SIG-M5 (cell line): ENCODE data around the gene SNAPC1.
"Not testable (repeated sequence)": the region's sequence is repeated elsewhere in the genome, so short reads cannot be mapped to it uniquely, and the experiment has no call there.

Source experiments
- DNase-seq: peaks from one replicate; lab custom pipeline; 2025; lab: John Stamatoyannopoulos, UW

The SNAPC1 gene, protein sequence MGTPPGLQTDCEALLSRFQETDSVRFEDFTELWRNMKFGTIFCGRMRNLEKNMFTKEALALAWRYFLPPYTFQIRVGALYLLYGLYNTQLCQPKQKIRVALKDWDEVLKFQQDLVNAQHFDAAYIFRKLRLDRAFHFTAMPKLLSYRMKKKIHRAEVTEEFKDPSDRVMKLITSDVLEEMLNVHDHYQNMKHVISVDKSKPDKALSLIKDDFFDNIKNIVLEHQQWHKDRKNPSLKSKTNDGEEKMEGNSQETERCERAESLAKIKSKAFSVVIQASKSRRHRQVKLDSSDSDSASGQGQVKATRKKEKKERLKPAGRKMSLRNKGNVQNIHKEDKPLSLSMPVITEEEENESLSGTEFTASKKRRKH

DNA sequence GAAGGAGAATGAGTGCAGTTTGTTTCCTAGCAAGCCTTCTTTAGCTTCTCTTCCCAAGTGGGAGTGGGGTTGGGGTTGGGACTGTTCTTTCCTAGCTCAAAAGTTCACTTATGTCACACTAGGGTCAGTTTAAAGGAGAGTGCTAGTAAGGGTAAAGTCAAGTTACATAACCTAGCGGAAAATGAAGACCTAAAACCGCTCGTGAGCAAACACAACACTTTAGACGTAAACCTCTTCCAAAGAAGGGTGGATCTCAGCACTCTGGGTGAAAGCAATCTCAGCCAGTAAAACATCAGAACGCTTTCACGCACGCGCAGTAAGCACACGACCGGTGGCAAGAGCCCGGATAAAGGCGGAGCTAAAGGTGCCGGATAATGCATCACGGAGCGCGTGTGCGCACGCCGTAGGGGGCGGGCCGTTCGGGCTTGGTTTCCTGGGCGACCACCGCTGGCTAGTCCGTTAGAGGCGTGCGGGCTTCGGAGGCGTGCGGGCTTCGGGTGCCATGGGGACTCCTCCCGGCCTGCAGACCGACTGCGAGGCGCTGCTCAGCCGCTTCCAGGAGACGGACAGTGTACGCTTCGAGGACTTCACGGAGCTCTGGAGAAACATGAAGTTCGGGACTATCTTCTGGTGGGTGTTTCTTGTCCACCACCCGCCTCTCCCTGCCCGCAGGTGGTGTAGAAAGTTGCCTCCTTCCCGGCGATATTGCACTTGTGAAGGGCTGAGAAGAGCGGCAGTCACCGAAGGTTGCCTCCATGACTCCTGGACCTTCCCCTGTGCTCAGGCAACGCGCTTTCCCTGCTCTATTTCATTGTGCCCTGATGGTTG lies at the start of gene SNAPC1:
Gene SNAPC1 (plus strand): TSS at position 462 of the 828 bp plus-strand sequence. CDS start 41 bp downstream, at position 503.
- peak; percentile 73 for DNase-seq

GRCh38 chr14:61713724-61714437 lies 48.3 kb upstream of the SNAPC1 start:
- no peak for DNase-seq

DNA sequence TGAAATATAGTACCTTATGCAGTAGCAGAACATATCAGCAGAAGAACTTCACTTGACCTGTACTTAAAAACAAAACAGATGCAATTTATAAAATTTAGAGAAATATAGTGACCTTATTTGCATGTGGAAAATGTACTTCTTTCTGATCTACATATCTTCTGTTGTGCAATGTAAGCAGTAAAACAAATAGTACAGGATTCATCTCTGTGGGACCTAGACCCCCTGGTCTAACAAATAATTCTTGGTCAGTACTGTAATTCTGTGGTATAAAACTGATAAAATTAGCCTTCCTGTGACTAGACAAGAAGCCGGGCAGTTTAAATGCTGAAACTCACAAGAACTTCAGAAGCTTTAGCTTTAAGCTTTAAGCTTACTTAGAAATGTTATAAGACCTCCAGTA lies 45.3 kb upstream of the SNAPC1 start:
- no peak for DNase-seq

- no peak for DNase-seq
Observed at GRCh38 chr14:61718039-61718438, 44.2 kb upstream of the SNAPC1 start.

DNA sequence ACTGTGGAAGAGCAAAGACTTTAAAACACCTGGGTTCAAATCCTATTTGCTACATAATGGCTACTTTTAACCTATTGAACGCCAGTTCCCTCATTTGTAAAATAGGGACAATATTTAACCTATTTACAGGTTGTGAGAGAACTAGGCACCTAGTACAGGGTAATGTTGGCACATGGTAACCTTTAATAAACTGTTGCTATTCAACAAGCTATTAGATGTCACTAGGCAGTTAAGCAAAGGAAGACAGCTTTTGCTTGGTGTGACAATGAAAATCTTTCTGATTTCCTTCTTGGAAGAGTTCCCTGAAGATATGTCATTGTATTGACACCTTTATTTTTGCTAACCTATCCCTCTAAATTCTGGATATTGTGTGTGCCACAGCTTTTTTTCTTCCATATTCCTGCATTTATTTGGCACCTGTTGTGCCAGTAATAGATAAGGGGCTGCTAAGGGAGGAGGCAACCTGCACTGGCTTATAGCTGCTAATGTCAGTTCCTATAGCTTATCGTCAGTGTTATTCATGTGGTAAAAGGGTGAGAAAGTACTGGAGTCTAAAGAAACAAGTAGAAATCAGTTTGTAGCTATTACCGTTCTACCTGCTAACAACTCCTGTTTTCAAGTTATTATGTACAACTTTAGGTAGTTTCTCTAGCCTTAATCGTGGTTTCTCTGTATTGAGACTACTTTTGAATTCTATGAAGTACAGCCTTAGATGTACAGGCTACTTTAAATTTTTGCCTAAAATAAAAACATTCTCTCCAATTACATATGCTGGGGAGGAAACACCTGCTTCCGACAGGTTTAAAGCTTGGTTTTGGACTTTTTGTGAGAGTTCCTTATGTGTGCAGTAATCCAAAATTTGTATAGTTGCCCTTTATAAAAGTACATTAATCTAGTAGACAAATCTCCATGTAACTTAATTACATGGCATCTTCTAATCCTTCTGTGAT lies 42.6 kb upstream of the SNAPC1 start:
- DNase-seq = no peak

- no peak for DNase-seq
Observed at GRCh38 chr14:61720294-61720661, 41.9 kb upstream of the SNAPC1 start.

DNA sequence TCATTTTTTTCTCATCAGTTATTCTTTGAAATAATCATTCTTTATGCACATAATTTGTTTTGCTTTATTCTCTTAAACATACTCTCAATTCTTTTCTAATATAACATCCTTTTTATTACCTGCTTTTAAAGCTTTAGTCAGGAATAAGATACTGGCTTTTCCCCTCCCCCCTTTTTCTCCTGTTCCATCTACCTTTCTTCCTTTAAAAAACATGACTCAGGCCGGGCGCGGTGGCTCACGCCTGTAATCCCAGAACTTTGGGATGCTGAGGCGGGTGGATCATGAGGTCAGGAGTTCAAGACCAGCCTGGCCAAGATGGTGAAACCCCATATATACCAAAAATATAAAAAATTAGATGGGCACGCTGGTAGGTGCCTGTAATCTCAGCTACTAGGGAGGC lies 41.5 kb upstream of the SNAPC1 start:
- no peak for DNase-seq

DNA sequence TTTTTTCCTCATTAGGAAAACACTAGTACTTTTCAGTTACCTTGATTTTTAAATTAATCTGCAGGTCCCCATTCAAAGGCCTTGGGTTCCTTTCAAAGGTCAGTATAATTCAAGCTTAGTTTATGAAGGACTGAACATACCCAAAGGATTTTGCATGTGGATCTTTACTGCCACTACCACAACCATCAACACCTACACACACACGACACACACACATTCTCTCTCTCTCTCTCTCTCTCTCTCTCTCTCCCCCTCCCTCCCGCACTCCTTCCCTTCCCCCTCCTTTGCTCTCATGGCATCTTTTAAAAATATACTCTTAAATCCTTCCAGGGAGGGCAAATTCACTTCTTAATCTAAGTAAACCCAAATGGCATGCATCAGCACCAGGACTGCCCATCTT lies 38.1 kb upstream of the SNAPC1 start:
- no peak for DNase-seq

- DNase-seq = no peak
Observed at GRCh38 chr14:61726778-61727658, 35.2 kb upstream of the SNAPC1 start.

DNA sequence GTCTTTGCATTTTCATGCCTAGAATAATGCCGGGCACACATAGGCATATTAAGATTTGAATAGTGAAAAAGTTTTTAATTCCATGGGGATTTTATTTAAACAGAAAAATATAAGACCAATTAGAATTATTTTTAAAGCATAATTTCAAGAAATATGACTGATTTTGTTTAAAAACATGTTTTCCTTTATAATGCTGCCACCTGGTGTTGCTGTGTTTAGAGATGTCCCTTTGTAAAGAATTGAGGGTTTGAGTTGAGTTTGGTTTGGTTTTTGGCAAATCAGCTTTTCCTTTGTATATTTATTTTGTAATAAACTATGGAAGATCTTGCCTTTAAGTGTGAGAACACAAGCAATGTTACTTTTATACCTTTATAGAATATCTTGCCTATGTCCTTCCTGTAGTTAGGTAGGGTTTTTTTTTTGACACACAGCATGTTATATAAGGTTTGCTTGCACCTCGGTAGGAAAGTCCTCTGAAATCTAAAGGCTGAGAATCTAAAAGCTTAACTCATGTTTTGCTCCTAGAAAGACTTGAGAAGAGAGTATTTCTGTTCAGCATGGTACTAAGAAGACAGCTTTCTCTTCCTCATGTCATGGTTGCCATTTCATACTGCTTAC lies 31.4 kb upstream of the SNAPC1 start:
- DNase-seq = no peak

- no peak for DNase-seq
Observed at GRCh38 chr14:61733972-61734371, 28.2 kb upstream of the SNAPC1 start.

DNA sequence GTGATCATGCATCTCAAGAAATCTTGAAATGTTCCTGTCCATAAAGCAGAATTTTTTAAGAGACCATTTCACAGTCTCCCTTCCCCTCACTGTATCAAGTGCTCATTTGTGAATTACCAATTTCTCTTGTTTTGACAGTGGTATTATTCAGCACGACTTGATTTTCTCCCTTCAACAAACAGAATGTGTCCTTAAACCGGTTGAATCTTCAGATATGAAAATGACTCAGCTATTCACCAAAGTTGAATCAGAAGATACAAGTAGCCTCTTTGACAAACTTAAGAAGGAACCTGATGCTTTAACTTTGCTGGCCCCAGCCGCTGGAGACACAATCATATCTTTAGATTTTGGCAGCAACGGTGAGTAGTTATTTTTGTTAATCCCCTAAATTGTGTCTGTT lies 25.5 kb upstream of the SNAPC1 start:
- no peak for DNase-seq

GRCh38 chr14:61737915-61738314 lies 24.3 kb upstream of the SNAPC1 start:
- DNase-seq = no peak

DNA sequence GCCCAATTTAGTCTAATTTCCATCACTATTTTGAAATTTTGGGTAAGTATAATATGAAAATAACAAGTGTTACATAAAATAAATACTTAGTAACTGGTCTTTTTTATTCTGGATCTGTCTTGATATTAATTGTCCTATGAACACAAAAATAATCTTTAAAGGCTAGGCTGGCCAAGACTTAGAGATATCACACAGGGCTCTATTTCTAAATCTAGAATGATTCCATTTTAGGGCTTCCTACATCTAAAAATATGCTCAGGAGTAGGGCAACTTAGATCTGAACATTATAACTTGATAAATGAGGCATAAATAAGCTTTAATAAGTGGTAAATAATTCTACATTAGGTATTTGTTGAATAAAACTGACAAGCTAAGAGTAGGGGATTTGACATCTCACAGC lies 23.1 kb upstream of the SNAPC1 start:
- DNase-seq = no peak

DNA sequence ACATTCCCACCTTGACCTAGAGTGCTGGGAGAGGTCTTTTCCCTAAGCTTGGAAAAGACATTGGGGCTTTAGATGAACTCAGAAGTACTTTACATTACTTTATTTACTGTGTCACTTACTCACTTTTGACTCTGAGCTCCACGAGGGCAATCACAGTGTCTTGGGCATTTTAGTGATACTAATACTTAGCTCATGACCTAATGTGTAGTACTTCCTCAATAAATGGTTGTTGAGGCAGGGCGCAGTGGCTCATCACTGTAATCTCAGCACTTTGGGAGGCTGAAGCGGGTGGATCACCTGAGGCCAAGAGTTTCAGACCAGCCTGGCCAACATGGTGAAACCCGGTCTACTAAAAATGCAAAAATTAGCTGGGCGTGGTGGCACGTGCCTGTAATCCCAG lies 19.8 kb upstream of the SNAPC1 start:
- DNase-seq = no peak

GRCh38 chr14:61744238-61744637 lies 18.0 kb upstream of the SNAPC1 start:
- DNase-seq = no peak

DNA sequence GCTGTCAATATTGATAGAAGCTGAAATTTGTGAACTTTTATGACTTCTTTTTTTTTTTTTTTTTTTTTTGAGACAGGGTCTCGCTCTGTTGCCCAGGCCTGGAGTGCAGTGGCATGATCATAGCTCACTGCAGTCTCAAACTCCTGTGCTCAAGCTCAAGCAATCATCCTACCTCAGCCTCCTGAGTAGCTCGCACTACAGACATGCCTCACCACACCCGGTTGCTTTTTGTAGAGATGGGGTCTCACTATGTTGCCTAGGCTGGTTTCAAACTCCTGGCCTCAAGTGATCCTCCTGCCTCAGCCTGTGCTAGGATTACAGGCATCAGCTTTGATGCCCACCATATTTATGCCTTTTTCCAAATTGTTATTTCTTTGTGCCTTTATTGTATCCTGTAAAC lies 15.9 kb upstream of the SNAPC1 start:
- not testable (repeated sequence) for DNase-seq

DNA sequence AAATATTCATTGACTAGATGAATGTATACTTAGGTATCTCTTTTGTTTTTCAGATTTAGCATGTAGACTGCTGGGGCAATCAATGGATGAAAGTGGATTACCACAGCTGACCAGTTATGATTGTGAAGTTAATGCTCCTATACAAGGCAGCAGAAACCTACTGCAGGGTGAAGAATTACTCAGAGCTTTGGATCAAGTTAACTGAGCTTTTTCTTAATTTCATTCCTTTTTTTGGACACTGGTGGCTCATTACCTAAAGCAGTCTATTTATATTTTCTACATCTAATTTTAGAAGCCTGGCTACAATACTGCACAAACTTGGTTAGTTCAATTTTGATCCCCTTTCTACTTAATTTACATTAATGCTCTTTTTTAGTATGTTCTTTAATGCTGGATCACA lies 15.3 kb upstream of the SNAPC1 start:
- no peak for DNase-seq

DNA sequence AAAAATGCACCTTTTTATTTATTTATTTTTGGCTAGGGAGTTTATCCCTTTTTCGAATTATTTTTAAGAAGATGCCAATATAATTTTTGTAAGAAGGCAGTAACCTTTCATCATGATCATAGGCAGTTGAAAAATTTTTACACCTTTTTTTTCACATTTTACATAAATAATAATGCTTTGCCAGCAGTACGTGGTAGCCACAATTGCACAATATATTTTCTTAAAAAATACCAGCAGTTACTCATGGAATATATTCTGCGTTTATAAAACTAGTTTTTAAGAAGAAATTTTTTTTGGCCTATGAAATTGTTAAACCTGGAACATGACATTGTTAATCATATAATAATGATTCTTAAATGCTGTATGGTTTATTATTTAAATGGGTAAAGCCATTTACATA lies 14.9 kb upstream of the SNAPC1 start:
- no peak for DNase-seq

DNA sequence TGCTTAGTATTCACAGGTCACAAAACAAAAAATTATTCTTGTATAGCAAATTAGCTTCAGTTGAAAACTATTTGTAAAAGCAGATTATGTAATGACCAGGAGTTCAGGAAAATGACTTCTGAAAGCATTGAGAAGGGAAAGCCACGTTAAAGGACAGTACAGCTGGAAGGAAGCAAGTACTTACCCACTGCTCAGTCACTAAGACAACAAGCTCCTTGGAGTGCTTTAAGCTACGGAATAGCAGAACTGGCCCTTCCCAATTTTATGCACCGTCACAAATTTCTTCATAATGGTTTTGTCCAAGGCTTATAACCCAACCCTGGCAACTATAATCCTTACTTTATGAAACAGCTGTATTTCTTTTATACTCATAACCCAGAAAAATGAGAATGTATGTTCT lies 13.0 kb upstream of the SNAPC1 start:
- no peak for DNase-seq
